K562 (cell line): ENCODE results near the gene RAB3C. TPM values are rescaled to one million over a fixed set of nuclear protein-coding genes. Genes with fewer than 3 reads are reported as not detected.

ENCODE experiments used
- ATAC-seq: fragments of 200-7000 bp; cut with Tn5 transposase; 3 replicates; pipeline ENCODE4 v1.9.1; 2020; ENCODE audit warnings: moderate library complexity
- BruUV-seq: library from RNA; stranded (reverse); fragments of 400-500 nt; replicated peaks from 2 replicates; lab custom pipeline; 2021; lab: Mats Ljungman, UMichigan
- CTCF ChIA-PET: fragments of 300-600 bp; formaldehyde crosslinking; extraction: SDS; loops from one replicate; lab custom pipeline; 2021; ENCODE audit warnings: low intra/inter-chr PET ratio; lab: Yijun Ruan, JAX
- POLR2A ChIA-PET: fragments of 300-600, 350-650 bp; sonication (Branson Sonifier 250); formaldehyde crosslinking; extraction: SDS; loops from one replicate; lab custom pipeline; 2021; ENCODE audit warnings: antibody characterized with exemption, inconsistent platforms; lab: Yijun Ruan, JAX
- DNase-seq, 4 experiments: peaks; one replicate each; pipeline versions ENCODE4 v3.0.0 to v3.0.0-alpha.2; 2011 to 2018; ENCODE audit warnings: low spot score in 3 of 4, mixed read lengths in 3 of 4; ENCODE audit errors: extremely low read depth in 1 of 4
- FAIRE-seq: peaks from 2 replicates; lab custom pipeline; 2011; peaks lifted over from hg19 to GRCh38; lab: Jason Lieb, UNC
- H2AFZ ChIP-seq: 2 replicates; pipeline ENCODE4 v1.6.0; 2011; ENCODE audit warnings: low read depth, low read length, control low read depth, inconsistent platforms
- H3K27ac ChIP-seq: fragments of 200-600 bp; 3 replicates; pipeline ENCODE4 v1.8.0; 2011; ENCODE audit warnings: low read depth, mild to moderate bottlenecking, control low read depth, inconsistent platforms, low read length, moderate library complexity, mixed read lengths; ENCODE audit errors: extremely low read depth
- H3K27me3 ChIP-seq, 2 experiments: fragments of 300-600 bp in 1 of 2; 2 replicates in 1 of 2; 3 replicates in 1 of 2; pipeline versions ENCODE4 v1.6.0 to v1.8.0; 2011; ENCODE audit warnings: inconsistent platforms in 2 of 2, low read length in 2 of 2, mild to moderate bottlenecking in 1 of 2, mixed read lengths in 1 of 2, moderate library complexity in 1 of 2; ENCODE audit not compliant: control insufficient read depth in 2 of 2, insufficient read depth in 2 of 2
- H3K36me3 ChIP-seq: fragments of 300-600 bp; 3 replicates; pipeline ENCODE4 v1.8.0; 2011; ENCODE audit warnings: mild to moderate bottlenecking, low read length, inconsistent platforms; ENCODE audit not compliant: control insufficient read depth, insufficient read depth
- H3K4me1 ChIP-seq, 2 experiments: fragments of 200-600 bp in 1 of 2; replicated peaks in 1 of 2; 2 replicates in 1 of 2; 3 replicates in 1 of 2; pipeline versions ENCODE4 v1.5.1 to v1.8.0; 2011; ENCODE audit warnings: inconsistent platforms in 2 of 2, low read length in 2 of 2, mild to moderate bottlenecking in 1 of 2, mixed read lengths in 1 of 2, moderate library complexity in 1 of 2; ENCODE audit not compliant: control insufficient read depth in 2 of 2, insufficient read depth in 2 of 2
- H3K4me2 ChIP-seq: 2 replicates; pipeline ENCODE4 v1.6.1; 2011; ENCODE audit warnings: low read length, control low read depth, inconsistent platforms, mixed read lengths; ENCODE audit not compliant: insufficient read depth
- H3K4me3 ChIP-seq: fragments of 200-600 bp; sonication (generic), shearing (Covaris generic); 2 replicates; pipeline ENCODE4 v1.5.1; 2016; ENCODE audit warnings: control low read depth, inconsistent platforms
- H3K79me2 ChIP-seq: fragments of 200-600 bp; 3 replicates; pipeline ENCODE4 v1.8.0; 2011; ENCODE audit warnings: low read length, inconsistent platforms; ENCODE audit not compliant: control insufficient read depth, insufficient read depth
- H3K9ac ChIP-seq, 2 experiments: 2 replicates each; pipeline versions ENCODE4 v1.6.0 to v1.6.1; 2011; ENCODE audit warnings: low read depth in 2 of 2, low read length in 2 of 2, control low read depth in 1 of 2, inconsistent platforms in 1 of 2, mild to moderate bottlenecking in 1 of 2, mixed read lengths in 1 of 2; ENCODE audit not compliant: insufficient read depth in 1 of 2
- H3K9me1 ChIP-seq: one replicate; pipeline ENCODE4 v1.6.0; 2011; ENCODE audit warnings: inconsistent platforms, mild to moderate bottlenecking, low read length, moderate library complexity; ENCODE audit not compliant: control insufficient read depth, insufficient read depth
- H3K9me3 ChIP-seq: replicated peaks from 2 replicates; pipeline ENCODE4 v1.5.1; 2011; ENCODE audit warnings: low read depth, low read length, inconsistent platforms; ENCODE audit not compliant: control insufficient read depth, insufficient read depth
- H4K20me1 ChIP-seq: replicated peaks from 2 replicates; pipeline ENCODE4 v1.6.1; 2011; ENCODE audit warnings: low read length, inconsistent platforms, mixed read lengths; ENCODE audit not compliant: control insufficient read depth, insufficient read depth
- CREM ChIP-seq: IDR thresholded peaks from 2 replicates; pipeline ENCODE4 v1.6.1; 2014; ENCODE audit warnings: antibody characterized with exemption, low read depth
- HMG20B ChIP-seq: fragments of 250-450 bp; sonication (Bioruptor Pico); IDR thresholded peaks from 2 replicates; pipeline ENCODE4 v1.5.0; 2021; ENCODE audit warnings: mild to moderate bottlenecking
- KHSRP ChIP-seq: fragments of 450-650 bp; IDR thresholded peaks from 2 replicates; pipeline ENCODE4 v1.6.1; 2017
- MCM3 ChIP-seq: fragments of 450-650 bp; IDR thresholded peaks from 2 replicates; pipeline ENCODE4 v1.6.1; 2016
- NFE2 ChIP-seq: IDR thresholded peaks from 2 replicates; pipeline ENCODE4 v1.6.1; 2014; ENCODE audit warnings: antibody characterized with exemption, low read depth
- PHTF2 ChIP-seq: fragments of 250-450 bp; sonication (Bioruptor Pico); IDR thresholded peaks from 2 replicates; pipeline ENCODE4 v1.5.0; 2021; ENCODE audit warnings: mild to moderate bottlenecking
- PYGO2 ChIP-seq: fragments of 450-650 bp; IDR thresholded peaks from 2 replicates; pipeline ENCODE4 v1.6.1; 2016; ENCODE audit warnings: mild to moderate bottlenecking, missing genetic modification characterization, moderate library complexity, missing compliant biosample characterization
- RBM15 ChIP-seq: fragments of 200-400 bp; formaldehyde crosslinking; IDR thresholded peaks from 2 replicates; pipeline ENCODE4 v1.6.1; 2018; ENCODE audit warnings: mild to moderate bottlenecking, low read length, moderate library complexity; ENCODE audit not compliant: insufficient read depth
- ZFX ChIP-seq: sonication (generic); formaldehyde crosslinking; IDR thresholded peaks from 2 replicates; pipeline ENCODE4 v1.8.0; 2022; ENCODE audit warnings: mild to moderate bottlenecking, missing genetic modification reagents, moderate library complexity
- WGBS: fragments of 100-300 bp; shearing (Covaris generic); methylation state at CpG from one replicate; pipeline ENCODE4 v1.1.6; 2016; ENCODE audit warnings: low coverage, mixed read lengths; ENCODE audit not compliant: insufficient coverage; ENCODE audit errors: missing lambda C conversion rate; 5-methylcytosine and 5-hydroxymethylcytosine counted together
- in situ Hi-C: fragments of 300-500 bp; cut with MboI; formaldehyde crosslinking; loops from 4 replicates; pipeline ENCODE4 v1.15.0; 2018; ENCODE audit warnings: inconsistent platforms, mixed read lengths
- intact Hi-C: fragments of 100-400 bp; cut with micrococcal nuclease; formaldehyde crosslinking; loops from 2 replicates; pipeline ENCODE4 v1.14.2; 2022
- polyA plus RNA-seq, 8 experiments: library from polyadenylated mRNA; depleted of rRNA in 4 of 8; stranded (reverse) in 5 of 8; unstranded in 3 of 8; fragments of >200 nt; fragmentation: Nextera tagmentation in 2 of 8; fragmentation: Illumina TruSeq in 1 of 8; extraction: Ambion mirVana in 2 of 8; extraction: Trizol in 1 of 8; gene quantifications; 2 replicates each; pipeline versions ENCODE4 v1.2.1 to v1.2.3, GENCODE V29; 2011 to 2014; ENCODE audit warnings: inconsistent platforms in 1 of 8, missing spikeins in 1 of 8
- total RNA-seq, 7 experiments: library from RNA; depleted of rRNA in 6 of 7; stranded (reverse); fragments of >200 nt in 6 of 7; fragmentation: Illumina TruSeq in 2 of 7; extraction: Trizol in 2 of 7; gene quantifications; 2 replicates each; pipeline versions ENCODE4 v1.2.1 to v1.2.3, GENCODE V29; 2011 to 2021; ENCODE audit warnings: low replicate concordance in 1 of 7
- TF ChIP-seq, protein P1 (sequence below): fragments of 250-450 bp; sonication (Bioruptor Pico); IDR thresholded peaks from 2 replicates; pipeline ENCODE4 v1.5.0; 2021

Gene RAB3C
- total and polyA plus RNA-seq, 9 of the 15 experiments (the other 6 are each of a cell fraction or from before 2014, with no cell fraction given), result not detected

DNA sequence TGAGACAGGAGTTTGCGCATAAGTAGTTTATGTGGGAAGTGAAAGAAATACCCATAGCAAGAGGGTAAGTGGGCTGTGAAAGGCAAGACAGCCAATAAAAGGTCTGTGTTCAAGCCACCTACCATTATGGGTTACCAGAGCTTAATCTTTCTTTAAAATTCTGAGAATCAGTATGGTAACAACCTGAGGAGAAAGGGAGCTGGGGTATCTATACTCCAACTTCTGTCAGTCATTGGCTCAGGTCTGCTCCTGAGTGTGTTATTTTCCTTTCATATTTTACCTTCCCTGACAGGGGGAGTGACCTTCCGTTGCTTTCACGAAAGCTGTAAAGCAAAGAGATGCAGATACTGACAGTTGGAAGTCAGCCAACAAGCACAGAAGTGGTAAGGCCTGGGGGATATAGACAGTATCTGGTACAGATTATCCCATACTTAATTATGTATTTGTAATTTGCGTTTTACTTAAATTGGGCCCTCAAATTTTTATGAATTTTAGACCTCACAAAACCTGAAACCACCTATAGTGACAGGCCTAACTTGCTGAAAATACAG is 233.4 kb downstream of the RAB3C start:
- no TSS peak for BruUV-seq
- CTCF ChIA-PET, result no interaction called here
- no peaks in the 10 kb centered on the region for H3K36me3 ChIP-seq

More for the DNA sequence above, 233.4 kb downstream of the RAB3C start:
- POLR2A ChIA-PET, result no interaction called here
- no peaks in the 10 kb centered on the region for H3K4me1 ChIP-seq
- H3K79me2 ChIP-seq, result no peaks in the 10 kb centered on the region
- no peak overlapping the region for H3K27ac ChIP-seq
- in situ Hi-C loops, result no loop called here
- H3K9ac ChIP-seq, result no peak overlapping the region
- FAIRE-seq (no peak), ATAC-seq (no peak), DNase-seq (no peak)
- H3K4me2 ChIP-seq, result no peak overlapping the region
- intact Hi-C loops, result no loop called here
- H3K27me3 ChIP-seq, result no peaks in the 10 kb centered on the region
- TF ChIP-seq RBM15 (no peak), ZFX (CRISPR knock-in tag) (no peak), HMG20B (no peak), KHSRP (no peak), NFE2 (no peak), PHTF2 (CRISPR knock-in tag) (no peak), MCM3 (no peak), PYGO2 (tag) (no peak), CREM (no peak)
- TF ChIP-seq, protein P1, sequence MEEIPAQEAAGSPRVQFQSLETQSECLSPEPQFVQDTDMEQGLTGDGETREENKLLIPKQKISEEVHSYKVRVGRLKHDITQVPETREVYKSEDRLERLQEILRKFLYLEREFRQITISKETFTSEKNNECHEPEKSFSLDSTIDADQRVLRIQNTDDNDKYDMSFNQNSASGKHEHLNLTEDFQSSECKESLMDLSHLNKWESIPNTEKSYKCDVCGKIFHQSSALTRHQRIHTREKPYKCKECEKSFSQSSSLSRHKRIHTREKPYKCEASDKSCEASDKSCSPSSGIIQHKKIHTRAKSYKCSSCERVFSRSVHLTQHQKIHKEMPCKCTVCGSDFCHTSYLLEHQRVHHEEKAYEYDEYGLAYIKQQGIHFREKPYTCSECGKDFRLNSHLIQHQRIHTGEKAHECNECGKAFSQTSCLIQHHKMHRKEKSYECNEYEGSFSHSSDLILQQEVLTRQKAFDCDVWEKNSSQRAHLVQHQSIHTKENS (CRISPR knock-in tag), result no peak
- no peaks in the 10 kb centered on the region for H4K20me1 ChIP-seq
- 15% methylated on average over 3 of the region's 4 CpGs for WGBS
- no peaks in the 10 kb centered on the region for H3K9me1 ChIP-seq
- H3K4me3 ChIP-seq, result no peak overlapping the region
- no peak overlapping the region for H2AFZ ChIP-seq
- H3K9me3 ChIP-seq, result no peaks in the 10 kb centered on the region
